GM19328 (cell line): Measurements from ENCODE around the gene TMEM184A.
"Not testable (repeated sequence)": the region's sequence is repeated elsewhere in the genome, so short reads cannot be mapped to it uniquely, and the experiment has no call there.

Experiments
- ATAC-seq: cut with Tn5 transposase; IDR thresholded peaks from one replicate; pipeline ENCODE4 v1.9.1; 2021; ENCODE audit warnings: mild to moderate bottlenecking, moderate library complexity; ENCODE audit not compliant: unreplicated experiment

TMEM184A gene

DNA sequence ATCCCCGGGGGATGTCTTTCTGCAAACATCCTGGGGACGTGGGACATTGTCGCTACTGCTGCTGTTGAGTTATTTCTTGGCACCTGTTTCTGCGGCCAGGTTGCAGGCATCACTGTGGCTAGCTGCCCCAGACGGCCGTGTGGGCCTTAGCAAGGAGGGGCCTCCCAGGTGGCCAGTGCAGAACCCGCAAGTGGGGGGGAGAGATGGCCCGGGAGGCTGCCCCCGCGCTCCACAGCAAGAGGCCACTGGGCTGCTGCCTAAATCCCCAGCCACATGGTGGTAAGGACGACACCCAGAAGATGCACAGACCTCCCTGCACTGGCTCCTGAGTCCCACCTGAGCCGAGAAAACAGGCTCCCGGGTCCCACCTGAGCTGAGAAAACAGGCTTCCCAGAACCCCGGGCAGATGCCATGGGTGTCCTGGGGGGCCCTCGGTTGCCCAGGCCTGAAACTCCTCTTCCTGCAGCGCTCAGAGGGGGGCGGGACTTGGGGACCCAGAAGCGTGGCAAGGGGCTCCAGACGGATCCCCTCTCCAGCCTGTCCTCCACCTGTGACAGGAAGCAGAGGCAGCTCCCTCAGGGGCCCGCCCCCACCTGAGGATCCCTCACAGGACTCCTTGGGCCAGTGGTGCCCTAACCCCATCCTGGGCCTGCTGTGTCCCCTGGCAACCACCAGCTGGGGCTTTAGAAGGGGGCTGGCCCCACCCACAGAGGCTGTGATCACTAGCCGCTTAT lies 26.5 kb downstream of the TMEM184A start:
- no peak for ATAC-seq

DNA sequence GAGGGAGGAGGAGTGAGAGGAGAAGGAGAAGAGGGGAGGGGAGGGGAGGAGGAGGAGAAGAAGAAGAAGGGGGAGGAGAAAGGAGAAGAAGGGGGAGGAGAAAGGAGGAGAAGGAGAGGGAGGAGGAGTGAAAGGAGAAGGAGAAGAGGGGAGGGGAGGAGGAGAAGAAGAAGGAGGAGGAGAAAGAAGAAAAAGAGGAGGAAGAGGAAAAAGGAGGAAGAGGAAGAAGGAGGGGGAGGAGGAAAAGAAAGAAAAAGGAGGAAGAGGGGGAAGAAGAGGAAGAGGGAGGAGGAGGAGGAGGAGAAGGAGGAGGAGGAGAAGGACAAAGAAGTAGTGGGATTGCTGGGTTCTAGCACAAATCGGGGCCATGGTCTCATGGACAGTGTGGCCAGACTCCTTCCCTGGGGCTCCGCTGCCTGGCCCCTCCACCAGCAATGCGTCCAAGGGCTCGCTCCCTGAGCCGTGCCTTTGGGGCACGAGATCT lies 29.7 kb downstream of the TMEM184A start:
- ATAC-seq: no peak

- ATAC-seq: no peak
These were observed 30.6 kb downstream of the TMEM184A start for GRCh38 chr7:1525409-1525808.

GRCh38 chr7:1523844-1524243 lies 32.2 kb downstream of the TMEM184A start:
- no peak for ATAC-seq

- ATAC-seq: no peak
These were observed 32.8 kb downstream of the TMEM184A start for GRCh38 chr7:1523208-1523607.

GRCh38 chr7:1521456-1521855 lies 34.5 kb downstream of the TMEM184A start:
- no peak for ATAC-seq

DNA sequence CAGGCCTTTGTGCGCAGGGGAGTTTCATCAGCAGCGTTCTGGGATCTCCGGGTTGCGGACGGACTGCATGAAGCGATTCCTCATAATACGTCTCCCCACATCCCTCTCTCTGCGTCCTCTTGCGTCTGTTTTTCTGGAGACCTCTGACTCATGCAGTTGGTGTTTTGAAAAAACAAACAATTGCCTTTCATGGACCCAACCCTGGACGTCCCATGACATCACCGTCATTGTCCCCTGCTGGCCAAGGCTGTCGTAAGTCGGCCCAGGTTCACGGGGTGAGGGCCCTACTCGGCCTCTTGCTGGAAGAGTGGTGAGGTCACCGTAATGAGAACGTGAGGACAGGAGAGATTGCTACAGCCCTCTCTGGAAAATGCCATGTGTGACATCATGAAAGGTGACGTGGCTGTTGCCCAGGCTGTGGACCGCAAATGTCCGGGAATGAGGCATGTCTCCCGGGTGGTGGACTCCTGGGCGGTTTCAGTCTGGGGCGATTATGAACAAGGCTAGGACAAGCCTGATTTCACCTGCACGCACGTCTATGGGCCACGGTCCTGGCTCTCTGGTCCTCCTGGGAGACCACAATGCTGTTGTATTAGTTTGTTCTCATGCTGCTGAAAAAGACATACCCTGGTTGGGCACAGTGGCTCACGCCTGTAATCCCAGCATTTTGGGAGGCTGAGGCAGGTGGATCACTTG lies 35.3 kb downstream of the TMEM184A start:
- ATAC-seq: no peak

DNA sequence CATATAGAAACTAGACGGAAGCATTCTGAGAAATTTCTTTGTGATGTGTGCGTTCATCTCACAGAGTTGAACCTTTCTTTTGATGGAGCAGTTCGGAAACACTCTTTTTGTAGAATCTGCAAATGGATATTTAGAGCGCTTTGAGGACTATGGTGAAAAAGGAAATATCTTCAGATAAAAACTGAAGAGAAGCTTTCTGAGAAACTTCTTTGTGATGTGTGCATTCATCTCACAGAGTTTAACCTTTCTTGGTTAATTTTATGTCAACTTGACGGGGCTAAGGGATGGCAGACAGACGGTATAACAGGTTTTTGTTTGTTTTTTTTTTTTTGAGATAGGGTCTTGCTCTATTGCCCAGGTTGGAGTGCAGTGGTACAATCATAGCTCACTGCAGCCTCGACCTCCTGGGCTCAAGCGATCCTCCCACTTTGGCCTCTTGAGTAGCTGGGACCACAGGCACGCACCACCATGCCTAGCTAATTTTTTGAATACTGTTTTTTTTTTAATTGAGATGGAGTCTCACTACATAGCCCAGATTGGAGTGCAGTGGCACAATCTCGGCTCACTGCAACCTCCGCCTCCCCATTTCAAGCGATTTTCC lies 36.6 kb downstream of the TMEM184A start:
- ATAC-seq: not testable (repeated sequence)

DNA sequence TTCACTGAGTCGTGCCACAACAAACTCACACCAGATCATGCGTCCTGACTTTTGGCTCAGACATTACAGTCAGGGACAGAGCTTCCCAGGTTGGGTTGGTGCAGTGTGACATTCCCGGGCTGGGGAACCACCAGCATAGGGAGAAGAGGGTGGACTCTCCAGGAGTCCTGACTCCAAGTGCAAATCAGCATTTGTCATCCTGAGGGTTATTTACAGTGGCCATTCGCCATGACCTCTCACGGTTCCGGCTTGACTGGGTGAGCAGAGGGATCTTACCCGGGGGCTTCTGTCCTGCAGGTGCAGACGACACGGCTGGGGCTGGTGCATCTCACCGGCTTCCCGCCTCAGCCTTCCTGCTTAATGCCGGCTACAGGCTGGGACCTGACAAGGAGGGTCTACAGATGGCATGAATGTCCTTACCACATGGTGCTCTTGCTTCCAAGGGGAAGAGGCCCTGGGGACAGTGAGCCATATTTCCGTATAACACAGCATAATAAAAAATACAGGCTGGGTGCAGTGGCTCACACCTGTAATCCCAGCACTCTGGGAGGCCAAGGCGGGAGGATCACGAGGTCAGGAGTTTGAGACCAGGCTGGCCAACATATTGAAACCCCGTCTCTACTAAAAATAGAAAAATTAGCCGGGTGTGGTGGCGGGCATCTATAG lies 39.3 kb downstream of the TMEM184A start:
- ATAC-seq: no peak

- ATAC-seq: not testable (repeated sequence)
These were observed 40.5 kb downstream of the TMEM184A start for GRCh38 chr7:1515509-1515967.

DNA sequence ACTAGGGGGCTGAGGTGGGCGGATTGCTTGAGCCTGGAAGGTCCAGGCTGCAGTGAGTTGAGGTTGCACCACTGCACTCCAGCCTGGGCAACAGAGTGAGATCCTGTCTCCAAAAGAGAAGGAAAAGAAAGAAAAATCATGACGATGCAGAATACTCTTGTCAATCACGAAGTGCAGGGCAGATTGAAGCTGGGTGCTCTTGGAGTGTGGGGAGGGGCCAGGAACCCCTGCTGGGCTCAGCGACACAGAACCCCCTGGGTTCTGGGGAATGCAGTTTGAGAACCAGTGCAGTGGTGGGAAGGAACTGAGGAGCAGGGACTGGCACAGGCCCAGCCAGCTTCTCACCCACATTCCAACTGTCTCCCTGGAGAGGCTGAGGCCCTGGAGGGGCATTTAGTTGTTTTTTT lies 41.0 kb downstream of the TMEM184A start:
- no peak for ATAC-seq

GRCh38 chr7:1514407-1514806 lies 41.6 kb downstream of the TMEM184A start:
- no peak for ATAC-seq

- ATAC-seq: no peak
These were observed 42.3 kb downstream of the TMEM184A start for GRCh38 chr7:1513657-1514095.

- ATAC-seq: peak; percentile 55
These were observed 43.0 kb downstream of the TMEM184A start for GRCh38 chr7:1512781-1513656.

GRCh38 chr7:1511444-1512422 lies 44.3 kb downstream of the TMEM184A start:
- no peak for ATAC-seq

DNA sequence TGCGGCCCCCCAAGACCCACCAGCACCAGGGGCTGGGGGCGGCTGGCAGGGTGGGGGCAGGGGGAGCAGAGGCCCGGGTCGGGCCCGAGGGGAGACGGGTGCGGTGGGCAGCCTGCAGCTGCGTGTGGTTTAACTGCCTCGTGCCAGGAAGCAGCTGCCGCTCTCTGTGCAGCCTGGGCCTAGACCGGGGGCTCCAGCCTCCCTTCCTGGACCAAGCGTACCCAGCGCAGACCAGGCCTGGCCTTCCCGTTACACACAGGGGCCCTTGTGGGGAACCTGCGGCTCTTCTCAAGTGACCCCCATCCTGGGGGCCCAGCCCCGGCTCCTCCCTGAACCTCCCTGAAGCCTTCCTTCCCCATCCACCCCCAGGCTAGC lies 45.2 kb downstream of the TMEM184A start:
- no peak for ATAC-seq

DNA sequence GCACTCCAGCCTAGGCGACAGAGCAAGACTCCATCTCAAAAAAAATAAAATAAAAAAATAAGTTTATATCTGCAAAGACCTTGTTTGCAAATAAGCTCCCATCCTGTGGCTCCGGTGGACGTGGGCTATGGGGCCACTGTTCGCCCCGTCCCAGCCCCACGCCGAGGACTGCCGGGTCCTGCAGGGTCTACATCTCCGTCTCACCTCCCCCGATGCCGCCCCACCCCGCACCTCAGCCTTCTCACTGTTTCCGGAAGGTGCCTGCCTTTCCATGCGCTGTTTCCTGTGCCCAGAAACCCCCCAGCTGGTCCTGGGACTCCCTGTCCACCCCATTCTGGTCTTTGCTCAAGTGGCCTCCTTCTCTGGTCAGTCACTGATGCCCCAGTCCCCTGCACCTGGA lies 46.8 kb downstream of the TMEM184A start:
- no peak for ATAC-seq

GRCh38 chr7:1508277-1508758 lies 47.7 kb downstream of the TMEM184A start:
- no peak for ATAC-seq
